Psoas muscle (tissue), 8 donors: ENCODE results near the gene CCDC192. TPM values are rescaled to one million over a fixed set of nuclear protein-coding genes. Genes with fewer than 3 reads are reported as not detected.
A peak's percentile ranks its signal among the peaks of the same experiment; 100 is the strongest.

Experiments used
- ATAC-seq, 4 donors: fragments of 200-7000 bp; cut with Tn5 transposase; one replicate each; pipeline ENCODE4 v1.9.1; 2020; ENCODE audit warnings: moderate library complexity in 3 of 4, mild to moderate bottlenecking in 2 of 4
- DNase-seq, 2 donors: peaks; one replicate each; pipeline ENCODE4 v3.0.0-alpha.2; 2020
- H3K27ac ChIP-seq: fragments of 200-600 bp; one replicate; pipeline ENCODE4 v1.8.0; 2022
- H3K27me3 ChIP-seq, 3 donors: fragments of 200-600 bp in 1 of 3; one replicate each; pipeline versions ENCODE4 v1.6.1 to v1.8.0; 2013 to 2022; ENCODE audit warnings: low read length in 2 of 3, mild to moderate bottlenecking in 2 of 3, moderate library complexity in 1 of 3; ENCODE audit not compliant: insufficient read depth in 3 of 3
- H3K36me3 ChIP-seq, 2 donors: fragments of 200-600 bp in 1 of 2; one replicate each; pipeline versions ENCODE4 v1.6.1 to v1.8.0; 2013 to 2022; ENCODE audit warnings: low read depth in 1 of 2, mild to moderate bottlenecking in 1 of 2, moderate library complexity in 1 of 2; ENCODE audit not compliant: insufficient read depth in 1 of 2
- H3K4me1 ChIP-seq: fragments of 200-600 bp; one replicate; pipeline ENCODE4 v1.8.0; 2022
- H3K4me3 ChIP-seq: fragments of 200-600 bp; one replicate; pipeline ENCODE4 v1.8.0; 2022; ENCODE audit warnings: mild to moderate bottlenecking
- H3K9me3 ChIP-seq: fragments of 200-600 bp; one replicate; pipeline ENCODE4 v1.8.0; 2022
- WGBS, 3 donors: extraction: QIAGEN DNeasy Blood & Tissue Kit; methylation state at CpG; one replicate each; pipeline versions ENCODE4 v1.1.6 to v1.1.7; 2013; 5-methylcytosine and 5-hydroxymethylcytosine counted together
- intact Hi-C, 2 donors: fragments of 100-400 bp; cut with DNase I; formaldehyde crosslinking; loops; one replicate each; pipeline versions ENCODE4 v1.11.0 to v1.14.2; 2022
- polyA plus RNA-seq, 3 donors: library from polyadenylated mRNA; stranded (reverse); fragments of 200-250 nt; gene quantifications; one replicate each; pipeline ENCODE4 v1.2.3, GENCODE V29; 2013
- total RNA-seq, 4 donors: library from RNA; stranded (reverse); fragmentation: NEBNext Ultra II Directional in 2 of 4; extraction: Animal tissue kit (Norgen Biotek cat#: 25700) in 2 of 4; gene quantifications; one replicate each; pipeline versions ENCODE4 v1.2.1 to v1.2.4, GENCODE V29; 2021 to 2023
- TF ChIP-seq, protein P1 (sequence below): fragments of 200-600 bp; IDR thresholded peaks from one replicate; pipeline ENCODE4 v1.8.0; 2022; ENCODE audit warnings: antibody characterized with exemption
- donor health status: healthy with polysubstance abuse.
- donor health status: DM: no; HTN: no; CAD: no; lungs with moderate emphysema.
- donor health status: Bipolar disorder and iron deficiency.
- donor health status: healthy.
- donor health status: DM: yes; HTN: yes; CAD: no.
- donor health status: DM: no; HTN: no; CAD: no.
- donor health status: DM: no; HTN: no; CAD: no.
- donor health status: DM: yes; HTN: yes; CAD: no.

Gene CCDC192
- total and polyA plus RNA-seq, 7 donors: 0.12 to 1.2 (median 0.19) TPM; not detected in 4

DNA sequence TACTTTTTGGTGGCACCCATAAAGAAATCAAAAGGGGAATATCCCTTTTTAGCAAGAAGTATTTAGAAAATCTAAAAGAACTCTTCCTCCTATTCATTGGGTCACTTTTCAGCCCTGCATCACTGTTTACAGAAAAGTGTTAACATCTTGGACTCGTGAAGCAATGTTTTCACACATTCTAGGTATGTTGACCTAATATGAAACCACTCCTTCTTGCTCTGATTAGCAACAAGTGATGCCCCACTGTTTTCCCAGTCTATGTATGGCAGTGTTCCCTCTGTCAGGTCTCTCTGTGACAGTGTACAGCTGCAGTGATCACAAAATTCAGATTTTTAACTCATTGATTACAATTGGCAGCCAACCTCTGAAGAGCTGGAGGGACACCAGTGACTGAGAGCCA, 232.2 kb downstream of the CCDC192 start:
- no peak overlapping the region for H3K4me3 ChIP-seq
- H3K36me3 ChIP-seq: no peaks in the 10 kb centered on the region
- WGBS, 3 donors: 82 to 92% (median 83%) methylated on average over 1 of the region's 1 CpG
- ATAC-seq: no peak
- TF ChIP-seq, protein P1, sequence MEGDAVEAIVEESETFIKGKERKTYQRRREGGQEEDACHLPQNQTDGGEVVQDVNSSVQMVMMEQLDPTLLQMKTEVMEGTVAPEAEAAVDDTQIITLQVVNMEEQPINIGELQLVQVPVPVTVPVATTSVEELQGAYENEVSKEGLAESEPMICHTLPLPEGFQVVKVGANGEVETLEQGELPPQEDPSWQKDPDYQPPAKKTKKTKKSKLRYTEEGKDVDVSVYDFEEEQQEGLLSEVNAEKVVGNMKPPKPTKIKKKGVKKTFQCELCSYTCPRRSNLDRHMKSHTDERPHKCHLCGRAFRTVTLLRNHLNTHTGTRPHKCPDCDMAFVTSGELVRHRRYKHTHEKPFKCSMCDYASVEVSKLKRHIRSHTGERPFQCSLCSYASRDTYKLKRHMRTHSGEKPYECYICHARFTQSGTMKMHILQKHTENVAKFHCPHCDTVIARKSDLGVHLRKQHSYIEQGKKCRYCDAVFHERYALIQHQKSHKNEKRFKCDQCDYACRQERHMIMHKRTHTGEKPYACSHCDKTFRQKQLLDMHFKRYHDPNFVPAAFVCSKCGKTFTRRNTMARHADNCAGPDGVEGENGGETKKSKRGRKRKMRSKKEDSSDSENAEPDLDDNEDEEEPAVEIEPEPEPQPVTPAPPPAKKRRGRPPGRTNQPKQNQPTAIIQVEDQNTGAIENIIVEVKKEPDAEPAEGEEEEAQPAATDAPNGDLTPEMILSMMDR: no peak
- no peaks in the 10 kb centered on the region for H3K9me3 ChIP-seq
- no peak for DNase-seq
- H3K27me3 ChIP-seq: no peaks in the 10 kb centered on the region
- no peaks in the 10 kb centered on the region for H3K4me1 ChIP-seq
- no peak overlapping the region for H3K27ac ChIP-seq
- intact Hi-C loops: no loop called here

DNA sequence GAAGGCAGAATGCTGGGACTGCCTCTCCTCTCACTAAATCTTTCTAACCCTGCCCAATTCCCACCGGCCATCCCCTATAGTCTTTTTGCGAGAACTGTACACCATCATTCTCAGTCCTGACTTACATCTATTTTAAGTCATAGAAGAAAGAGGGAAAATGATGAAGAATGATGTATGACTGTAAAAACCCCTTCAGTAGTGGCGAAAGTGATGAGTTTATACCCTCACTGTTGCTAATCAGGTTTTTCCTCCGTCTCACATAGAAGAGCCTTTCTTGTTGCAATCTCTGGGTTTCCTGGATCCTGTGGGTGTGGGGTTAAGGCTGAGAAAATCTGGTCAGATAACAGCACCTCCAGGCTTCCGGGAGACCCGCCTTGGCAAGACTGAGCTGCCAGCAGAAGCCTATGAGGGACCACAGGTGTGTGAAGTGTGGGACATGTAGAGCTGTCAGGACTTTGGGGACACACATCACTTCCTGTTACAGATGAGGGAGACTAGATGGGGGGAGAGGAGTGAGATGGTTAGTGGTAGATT, 233.3 kb downstream of the CCDC192 start:
- intact Hi-C loops: no loop called here
- Histone ChIP-seq H3K4me1 (no peaks in the 10 kb centered on the region), H3K36me3 (no peaks in the 10 kb centered on the region), H3K4me3 (no peak overlapping the region), H3K27ac (no peak overlapping the region), H3K27me3 (no peaks in the 10 kb centered on the region), H3K9me3 (no peaks in the 10 kb centered on the region)
- TF ChIP-seq, protein P1: no peak
- ATAC-seq: no peak
- DNase-seq: no peak
- 87 to 94% (median 91%) methylated on average over 6 of the region's 6 CpGs for WGBS, 3 donors

DNA sequence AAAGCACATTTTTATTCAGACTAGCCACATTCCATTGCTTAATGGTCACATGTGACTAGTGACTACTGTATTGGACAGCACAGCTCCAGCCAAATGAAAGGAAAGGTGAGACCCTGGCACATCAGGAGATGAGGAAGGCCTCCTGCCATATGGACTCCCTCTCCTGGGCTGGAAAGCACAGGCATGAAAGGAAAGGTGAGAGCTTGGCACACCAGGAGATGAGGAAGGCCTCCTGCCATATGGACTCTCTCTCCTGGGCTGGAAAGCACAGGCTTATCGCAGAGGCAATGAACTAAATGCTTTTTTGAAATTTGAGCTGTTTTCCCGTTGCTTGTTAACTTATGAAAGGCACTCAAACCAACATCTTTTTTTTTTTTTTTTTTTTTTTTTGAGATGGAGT, 235.6 kb downstream of the CCDC192 start:
- TF ChIP-seq, protein P1: no peak
- Histone ChIP-seq H3K36me3 (no peaks in the 10 kb centered on the region), H3K27ac (no peak overlapping the region), H3K9me3 (no peaks in the 10 kb centered on the region), H3K27me3 (no peaks in the 10 kb centered on the region), H3K4me1 (peaks cover 9% of the 10 kb centered on the region), H3K4me3 (no peak overlapping the region)
- WGBS, 3 donors: 30 to 55% (median 38%) methylated on average over 2 of the region's 2 CpGs
- intact Hi-C loops: no loop called here
- DNase-seq (no peak), ATAC-seq (no peak)

DNA sequence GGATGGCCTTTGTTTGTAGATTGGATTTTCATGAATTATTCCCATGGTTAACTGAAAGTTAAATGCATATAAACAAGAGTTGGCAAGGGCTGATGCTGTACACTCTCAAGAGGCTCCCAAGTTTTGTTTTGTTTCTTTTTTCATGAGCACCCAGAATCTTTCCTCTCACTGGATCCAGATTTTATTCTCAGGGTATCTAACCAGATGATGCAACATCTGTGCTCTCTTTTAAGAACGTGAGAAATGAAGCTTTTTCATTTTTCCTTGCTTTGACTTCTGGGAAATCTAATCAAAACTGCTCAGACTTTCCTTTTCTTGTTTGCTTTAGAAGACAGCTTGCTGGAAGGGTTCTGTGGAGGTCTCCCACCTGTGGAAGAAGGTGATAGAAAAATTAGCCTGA, 237.7 kb downstream of the CCDC192 start:
- H3K36me3 ChIP-seq: no peaks in the 10 kb centered on the region
- H3K27me3 ChIP-seq: no peaks in the 10 kb centered on the region
- H3K4me1 ChIP-seq: peaks cover 9% of the 10 kb centered on the region
- TF ChIP-seq, protein P1: no peak
- no peak for ATAC-seq
- H3K27ac ChIP-seq: peak overlapping the region; percentile 7
- 43 to 55% (median 50%) methylated on average over 1 of the region's 1 CpG for WGBS, 3 donors
- H3K9me3 ChIP-seq: no peaks in the 10 kb centered on the region
- no peak for DNase-seq
- intact Hi-C loops: no loop called here
- no peak overlapping the region for H3K4me3 ChIP-seq

DNA sequence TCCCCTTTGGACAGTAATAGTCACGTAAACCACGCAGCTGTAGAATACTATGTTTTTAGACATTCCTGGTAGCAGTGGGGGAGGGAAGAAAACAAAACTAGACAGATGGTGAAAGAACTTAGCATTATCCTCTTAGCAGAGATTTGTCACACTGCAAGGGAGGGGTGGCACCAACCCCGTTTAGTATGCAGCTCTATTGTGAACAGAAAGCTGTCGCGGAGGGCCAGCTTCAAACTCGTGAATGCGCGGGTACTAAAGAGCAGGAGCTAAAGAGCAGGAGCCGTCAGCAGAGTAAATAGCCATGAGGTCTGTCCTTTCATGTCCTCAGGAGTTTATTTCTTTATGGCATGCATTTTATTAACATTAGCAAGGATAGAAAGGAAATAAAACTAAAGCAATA, 238.5 kb downstream of the CCDC192 start:
- TF ChIP-seq, protein P1: no peak
- 22 to 48% (median 26%) methylated on average over 9 of the region's 9 CpGs for WGBS, 3 donors
- H3K27me3 ChIP-seq: no peaks in the 10 kb centered on the region
- peak in 2 of 4 donors; percentile 34 to 65 for ATAC-seq
- no peak for DNase-seq
- intact Hi-C loops: no loop called here
- H3K27ac ChIP-seq: peak overlapping the region; percentile 2
- H3K36me3 ChIP-seq: no peaks in the 10 kb centered on the region
- no peaks in the 10 kb centered on the region for H3K9me3 ChIP-seq
- peak overlapping the region; percentile 37 for H3K4me3 ChIP-seq
- peaks cover 9% of the 10 kb centered on the region for H3K4me1 ChIP-seq
